NCI-H82 (cell line): ENCODE data around the gene DOK3.
A peak's percentile ranks its signal among the peaks of the same experiment; 100 is the strongest.

ENCODE experiments used
- DNase-seq: peaks from one replicate; lab custom pipeline; 2025; lab: John Stamatoyannopoulos, UW

DOK3 gene

GRCh38 chr5:177466861-177467260 is 42.8 kb downstream of the DOK3 start:
- DNase-seq, result no peak

GRCh38 chr5:177465044-177465443 is 44.6 kb downstream of the DOK3 start:
- DNase-seq, result no peak

- DNase-seq, result no peak
Observed at GRCh38 chr5:177462021-177462670, 47.5 kb downstream of the DOK3 start.

- DNase-seq, result no peak
Observed at GRCh38 chr5:177459819-177460628, 49.6 kb downstream of the DOK3 start.

GRCh38 chr5:177459357-177459756 is 50.3 kb downstream of the DOK3 start:
- no peak for DNase-seq

GRCh38 chr5:177458912-177459350 is 50.7 kb downstream of the DOK3 start:
- peak; percentile 39 for DNase-seq

- no peak for DNase-seq
Observed at GRCh38 chr5:177457852-177458681, 51.6 kb downstream of the DOK3 start.

- peak; percentile 98 for DNase-seq
Observed at GRCh38 chr5:177456976-177457851, 52.4 kb downstream of the DOK3 start.

- no peak for DNase-seq
Observed at GRCh38 chr5:177456591-177456964, 53.0 kb downstream of the DOK3 start.

- DNase-seq, result peak; percentile 95
Observed at GRCh38 chr5:177455661-177456590, 53.7 kb downstream of the DOK3 start.

- DNase-seq, result peak; percentile 86
Observed at GRCh38 chr5:177455036-177455660, 54.5 kb downstream of the DOK3 start.

- peak; percentile 88 for DNase-seq
Observed at GRCh38 chr5:177454397-177455035, 55.1 kb downstream of the DOK3 start.

GRCh38 chr5:177453852-177454396 is 55.7 kb downstream of the DOK3 start:
- peak; percentile 66 for DNase-seq

GRCh38 chr5:177452688-177453638 is 56.7 kb downstream of the DOK3 start:
- DNase-seq, result no peak
